ENCODE measurements around the gene EXOC3. TPM values are rescaled to one million over a fixed set of nuclear protein-coding genes. Genes with fewer than 3 reads are reported as not detected.

The EXOC3 gene
- total and polyA plus RNA-seq, 10 of the 15 experiments (the other 5 are each of a cell fraction or from before 2014, with no cell fraction given): 1.6 to 53.0 (median 27.9) TPM

DNA sequence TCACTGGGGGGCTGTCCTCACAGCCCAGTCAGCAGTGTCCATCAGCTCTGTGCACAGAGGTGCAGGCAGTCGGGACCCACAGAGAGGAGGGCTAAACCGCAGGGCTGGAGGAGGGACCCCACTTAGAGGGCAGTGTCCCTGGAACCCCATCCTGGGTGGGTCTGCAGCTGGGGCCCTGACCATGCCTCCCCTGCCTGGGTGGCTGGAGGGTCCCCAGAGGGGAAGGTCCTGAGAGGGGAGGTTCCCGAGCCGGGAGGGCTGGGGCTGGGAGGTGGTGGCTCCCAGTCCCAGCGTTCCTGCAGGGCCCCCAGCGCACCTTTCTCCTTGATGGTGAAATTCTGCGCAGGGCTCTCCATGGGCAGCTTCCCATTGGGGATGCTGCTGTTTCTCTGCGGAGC is 32.7 kb downstream of the EXOC3 start (continued):
- TF ChIP-seq NRF1 (conservative IDR thresholded peaks at IDR 0.05; ENCODE audit: low read depth, low read length): no peak
- TF ChIP-seq NFYA (IDR thresholded peaks at IDR 0.05; ENCODE audit: borderline replicate concordance, low read depth, low read length): no peak
- no peak for TF ChIP-seq ZNF24 (IDR thresholded peaks at IDR 0.05)
- TF ChIP-seq MEF2A (IDR thresholded peaks at IDR 0.05; ENCODE audit: insufficient read depth, low read depth, low read length): no peak
- TF ChIP-seq, protein P1, sequence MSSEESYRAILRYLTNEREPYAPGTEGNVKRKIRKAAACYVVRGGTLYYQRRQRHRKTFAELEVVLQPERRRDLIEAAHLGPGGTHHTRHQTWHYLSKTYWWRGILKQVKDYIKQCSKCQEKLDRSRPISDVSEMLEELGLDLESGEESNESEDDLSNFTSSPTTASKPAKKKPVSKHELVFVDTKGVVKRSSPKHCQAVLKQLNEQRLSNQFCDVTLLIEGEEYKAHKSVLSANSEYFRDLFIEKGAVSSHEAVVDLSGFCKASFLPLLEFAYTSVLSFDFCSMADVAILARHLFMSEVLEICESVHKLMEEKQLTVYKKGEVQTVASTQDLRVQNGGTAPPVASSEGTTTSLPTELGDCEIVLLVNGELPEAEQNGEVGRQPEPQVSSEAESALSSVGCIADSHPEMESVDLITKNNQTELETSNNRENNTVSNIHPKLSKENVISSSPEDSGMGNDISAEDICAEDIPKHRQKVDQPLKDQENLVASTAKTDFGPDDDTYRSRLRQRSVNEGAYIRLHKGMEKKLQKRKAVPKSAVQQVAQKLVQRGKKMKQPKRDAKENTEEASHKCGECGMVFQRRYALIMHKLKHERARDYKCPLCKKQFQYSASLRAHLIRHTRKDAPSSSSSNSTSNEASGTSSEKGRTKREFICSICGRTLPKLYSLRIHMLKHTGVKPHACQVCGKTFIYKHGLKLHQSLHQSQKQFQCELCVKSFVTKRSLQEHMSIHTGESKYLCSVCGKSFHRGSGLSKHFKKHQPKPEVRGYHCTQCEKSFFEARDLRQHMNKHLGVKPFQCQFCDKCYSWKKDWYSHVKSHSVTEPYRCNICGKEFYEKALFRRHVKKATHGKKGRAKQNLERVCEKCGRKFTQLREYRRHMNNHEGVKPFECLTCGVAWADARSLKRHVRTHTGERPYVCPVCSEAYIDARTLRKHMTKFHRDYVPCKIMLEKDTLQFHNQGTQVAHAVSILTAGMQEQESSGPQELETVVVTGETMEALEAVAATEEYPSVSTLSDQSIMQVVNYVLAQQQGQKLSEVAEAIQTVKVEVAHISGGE (CRISPR knock-in tag; IDR thresholded peaks at IDR 0.05): no peak

DNA sequence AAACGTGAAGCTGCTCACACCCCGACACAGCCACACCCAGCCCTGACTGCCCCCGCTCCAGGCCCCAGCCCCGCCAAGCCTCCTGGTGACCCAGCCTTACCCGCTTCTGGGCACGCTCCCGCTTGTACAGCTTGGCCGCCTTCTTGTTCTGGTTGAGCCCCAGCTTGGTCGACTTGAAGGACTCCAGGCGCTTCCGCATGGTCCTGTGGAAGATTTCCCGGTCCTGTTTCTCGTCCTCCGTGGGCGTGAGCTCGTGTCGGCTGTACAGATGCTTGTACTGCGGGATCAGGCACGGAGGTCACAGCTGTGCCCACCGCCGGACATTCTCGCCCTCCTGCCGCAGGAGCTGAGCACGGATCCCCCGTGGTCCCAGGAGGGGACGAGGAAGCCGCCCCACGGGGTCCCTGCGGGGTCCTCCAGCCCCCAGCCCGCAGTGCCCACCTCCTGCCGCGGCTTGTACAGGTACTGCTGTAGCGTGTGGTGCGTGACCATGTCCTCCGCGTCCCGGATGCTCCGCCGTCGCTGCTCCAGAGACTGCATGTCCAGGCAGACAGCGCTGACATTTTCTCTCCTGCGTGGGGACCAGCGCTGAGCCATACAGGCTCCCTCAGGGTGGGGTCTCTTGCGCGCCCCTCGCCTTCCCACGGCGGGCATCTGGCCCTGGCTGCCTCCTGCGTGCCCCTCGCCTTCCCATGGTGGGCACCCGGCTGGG is 33.3 kb downstream of the EXOC3 start:
- H3K36me3 ChIP-seq (ENCODE audit: control insufficient read depth in 2 of 2, insufficient read depth in 2 of 2, low read length in 1 of 2): no peaks in the 10 kb centered on the region
- no peak overlapping the region for H3K4me2 ChIP-seq (ENCODE audit: control insufficient read depth, insufficient read depth)
- H3K79me2 ChIP-seq (ENCODE audit: control insufficient read depth, insufficient read depth, low read length): peaks cover 16% of the 10 kb centered on the region
- ChIA-PET POLR2A (no interaction called here), RAD21 (ENCODE audit: unreplicated experiment) (no interaction called here), CTCF (no interaction called here), SMC1A (ENCODE audit: uncharacterized antibody, unreplicated experiment) (no interaction called here)
- peaks cover 4% of the 10 kb centered on the region for H3K4me1 ChIP-seq (ENCODE audit: control insufficient read depth, insufficient read depth, low read length)
- intact Hi-C loops (cut with micrococcal nuclease; ENCODE audit: unreplicated experiment) (loop anchor here (10.0 kb wide), 1 partner anchor 139 kb away; the partner anchor contains the start of gene CEP72), in situ Hi-C loops (cut with MboI) (no loop called here)
- no peak overlapping the region for H3K27ac ChIP-seq (ENCODE audit: control insufficient read depth, insufficient read depth)
- no peaks in the 10 kb centered on the region for H3K27me3 ChIP-seq (replicated peaks in 1 of 2; ENCODE audit: control insufficient read depth in 2 of 2, insufficient read depth in 2 of 2, low read length in 1 of 2)
- no peaks in the 10 kb centered on the region for H4K20me1 ChIP-seq (ENCODE audit: control insufficient read depth, insufficient read depth)
- WGBS (ENCODE audit: insufficient coverage, insufficient replicate concordance, low lambda C conversion rate, missing lambda C conversion rate): 84% methylated on average over 47 of the region's 51 CpGs
- no peak overlapping the region for H2AFZ ChIP-seq (ENCODE audit: control insufficient read depth, low read depth, low read length)
- DNase-seq (ENCODE audit: low read depth, low spot score) (no peak), ATAC-seq (no peak), FAIRE-seq (no peak)
- no TSS peak for BruUV-seq (replicated peaks)
- H3K9me3 ChIP-seq (replicated peaks; ENCODE audit: control insufficient read depth, insufficient read depth, low read length): no peaks in the 10 kb centered on the region
- no peak overlapping the region for H3K4me3 ChIP-seq
- no peak overlapping the region for H3K9ac ChIP-seq (ENCODE audit: control insufficient read depth, insufficient read depth, low read length)
- TF ChIP-seq SRF (IDR thresholded peaks at IDR 0.05; ENCODE audit: low read depth in 2 of 2, low read length in 2 of 2) (no peak), ETV6 (conservative IDR thresholded peaks at IDR 0.05 in 1 of 2, IDR thresholded peaks at IDR 0.05 in 1 of 2; ENCODE audit: borderline replicate concordance in 1 of 2, low read depth in 1 of 2) (no peak), POU2F2 (IDR thresholded peaks at IDR 0.05; ENCODE audit: borderline replicate concordance, low read depth, low read length) (no peak), CEBPB (IDR thresholded peaks at IDR 0.05; ENCODE audit: borderline replicate concordance in 1 of 2, low read depth in 2 of 2, low read length in 2 of 2) (no peak), CBX5 (IDR thresholded peaks at IDR 0.05; ENCODE audit: low read depth) (no peak), ZNF217 (IDR thresholded peaks at IDR 0.05) (no peak), MXI1 (IDR thresholded peaks at IDR 0.05; ENCODE audit: low read depth, low read length) (no peak)
- TF ChIP-seq, protein P2, sequence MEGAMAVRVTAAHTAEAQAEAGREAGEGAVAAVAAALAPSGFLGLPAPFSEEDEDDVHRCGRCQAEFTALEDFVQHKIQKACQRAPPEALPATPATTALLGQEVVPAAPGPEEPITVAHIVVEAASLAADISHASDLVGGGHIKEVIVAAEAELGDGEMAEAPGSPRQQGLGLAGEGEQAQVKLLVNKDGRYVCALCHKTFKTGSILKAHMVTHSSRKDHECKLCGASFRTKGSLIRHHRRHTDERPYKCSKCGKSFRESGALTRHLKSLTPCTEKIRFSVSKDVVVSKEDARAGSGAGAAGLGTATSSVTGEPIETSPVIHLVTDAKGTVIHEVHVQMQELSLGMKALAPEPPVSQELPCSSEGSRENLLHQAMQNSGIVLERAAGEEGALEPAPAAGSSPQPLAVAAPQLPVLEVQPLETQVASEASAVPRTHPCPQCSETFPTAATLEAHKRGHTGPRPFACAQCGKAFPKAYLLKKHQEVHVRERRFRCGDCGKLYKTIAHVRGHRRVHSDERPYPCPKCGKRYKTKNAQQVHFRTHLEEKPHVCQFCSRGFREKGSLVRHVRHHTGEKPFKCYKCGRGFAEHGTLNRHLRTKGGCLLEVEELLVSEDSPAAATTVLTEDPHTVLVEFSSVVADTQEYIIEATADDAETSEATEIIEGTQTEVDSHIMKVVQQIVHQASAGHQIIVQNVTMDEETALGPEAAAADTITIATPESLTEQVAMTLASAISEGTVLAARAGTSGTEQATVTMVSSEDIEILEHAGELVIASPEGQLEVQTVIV (IDR thresholded peaks at IDR 0.05; ENCODE audit: borderline replicate concordance, partially characterized antibody): no peak
- TF ChIP-seq, protein P3, sequence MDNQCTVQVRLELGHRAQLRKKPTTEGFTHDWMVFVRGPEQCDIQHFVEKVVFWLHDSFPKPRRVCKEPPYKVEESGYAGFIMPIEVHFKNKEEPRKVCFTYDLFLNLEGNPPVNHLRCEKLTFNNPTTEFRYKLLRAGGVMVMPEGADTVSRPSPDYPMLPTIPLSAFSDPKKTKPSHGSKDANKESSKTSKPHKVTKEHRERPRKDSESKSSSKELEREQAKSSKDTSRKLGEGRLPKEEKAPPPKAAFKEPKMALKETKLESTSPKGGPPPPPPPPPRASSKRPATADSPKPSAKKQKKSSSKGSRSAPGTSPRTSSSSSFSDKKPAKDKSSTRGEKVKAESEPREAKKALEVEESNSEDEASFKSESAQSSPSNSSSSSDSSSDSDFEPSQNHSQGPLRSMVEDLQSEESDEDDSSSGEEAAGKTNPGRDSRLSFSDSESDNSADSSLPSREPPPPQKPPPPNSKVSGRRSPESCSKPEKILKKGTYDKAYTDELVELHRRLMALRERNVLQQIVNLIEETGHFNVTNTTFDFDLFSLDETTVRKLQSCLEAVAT (IDR thresholded peaks at IDR 0.05): no peak
